Esophagus squamous epithelium (tissue), 5 donors: ENCODE data around the gene PPM1N. TPM values are rescaled to one million over a fixed set of nuclear protein-coding genes. Genes with fewer than 3 reads are reported as not detected.
A peak's percentile ranks its signal among the peaks of the same experiment; 100 is the strongest.

Experiments used
- DNase-seq: peaks from one replicate; lab custom pipeline; 2025; lab: John Stamatoyannopoulos, UW
- H3K27ac ChIP-seq, 4 donors: fragments of 200-600 bp; sonication (generic); one replicate each; pipeline ENCODE4 v1.5.1; 2016 to 2019; ENCODE audit warnings: mild to moderate bottlenecking in 1 of 4
- H3K27me3 ChIP-seq, 4 donors: fragments of 200-600 bp; sonication (generic); 1 replicate in 3 of 4; 2 replicates in 1 of 4; pipeline versions ENCODE4 v1.5.1 to v1.6.0; 2017 to 2021; ENCODE audit warnings: antibody characterized with exemption in 1 of 4
- H3K36me3 ChIP-seq, 3 donors: fragments of 200-600 bp; sonication (generic); one replicate each; pipeline ENCODE4 v1.5.1; 2016 to 2019
- H3K4me1 ChIP-seq, 3 donors: fragments of 200-600 bp; sonication (generic); one replicate each; pipeline ENCODE4 v1.5.1; 2017 to 2019
- H3K4me3 ChIP-seq, 4 donors: fragments of 200-600 bp; sonication (generic); 1 replicate in 3 of 4; 2 replicates in 1 of 4; pipeline ENCODE4 v1.5.1; 2016 to 2019; ENCODE audit warnings: mild to moderate bottlenecking in 2 of 4, moderate library complexity in 1 of 4
- H3K9me3 ChIP-seq, 3 donors: fragments of 200-600 bp; sonication (generic); one replicate each; pipeline ENCODE4 v1.5.1; 2016 to 2019
- CTCF ChIP-seq, 6 experiments: fragments of 450-650 bp in 4 of 6; fragments of 200-600 bp in 2 of 6; sonication (generic) in 2 of 6; IDR thresholded peaks; one replicate each; pipeline ENCODE4 v1.5.1; 2016 to 2019; ENCODE audit warnings: antibody characterized with exemption in 6 of 6, mild to moderate bottlenecking in 4 of 6, moderate library complexity in 4 of 6
- POLR2A ChIP-seq, 4 donors: fragments of 450-650 bp; IDR thresholded peaks; one replicate each; pipeline ENCODE4 v1.6.1; 2017; ENCODE audit warnings: antibody characterized with exemption in 4 of 4, mild to moderate bottlenecking in 4 of 4, moderate library complexity in 3 of 4
- WGBS, 2 donors: methylation state at CpG; one replicate each; pipeline ENCODE4 v1.1.5; 2018; 5-methylcytosine and 5-hydroxymethylcytosine counted together
- intact Hi-C: fragments of 100-400 bp; cut with DNase I; formaldehyde crosslinking; loops from one replicate; pipeline ENCODE4 v1.15.0; 2022
- total RNA-seq, 4 donors: library from RNA; depleted of rRNA; stranded (reverse); fragments of >200 nt; gene quantifications; one replicate each; pipeline ENCODE4 v1.1.0, GENCODE V29; 2016
- donor health status: DM: yes; HTN: yes; CAD: no.

PPM1N gene
- total RNA-seq, 4 donors from 2014 or later, result 1.8 to 6.7 (median 4.0) TPM

- peaks cover 23 to 41% (median 23%) of the 10 kb centered on the region in 3 donors for H3K4me1 ChIP-seq
- peak within 1 kb of the TSS; percentile 61 to 84 (median 78) for H3K4me3 ChIP-seq
- H3K36me3 ChIP-seq, result no peaks in the 10 kb centered on the region
- peaks cover 0 to 7% (median 0%) of the 10 kb centered on the region in 4 donors for H3K27me3 ChIP-seq
- H3K9me3 ChIP-seq, result no peaks in the 10 kb centered on the region
- intact Hi-C loops, result no loop called here
- TF ChIP-seq POLR2A (IDR thresholded peaks at IDR 0.05) (peak in 3 of 4 donors; percentile 75 to 91 (median 89)), CTCF (IDR thresholded peaks at IDR 0.05) (peak in 1 of 6 experiments; percentile 16)
- WGBS, 2 donors, result 0% methylated on average over 10 of the region's 56 CpGs
- DNase-seq, result peak; percentile 84
- peak within 1 kb of the TSS; percentile 98 to 99 (median 98) for H3K27ac ChIP-seq
Observed at GRCh38 chr19:45467456-45468158, 30.6 kb upstream of the PPM1N start, which contains the start of gene FOSB. FOSB (plus strand) TSS chr19:45467996; CDS start chr19:45468587, 591 bp downstream.

GRCh38 chr19:45468159-45468651 lies 30.0 kb upstream of the PPM1N start:
- 0 to 2% methylated on average over 9 to 19 of the region's 31 CpGs for WGBS, 2 donors
- Histone ChIP-seq H3K27me3 (peaks cover 0 to 7% (median 0%) of the 10 kb centered on the region in 4 donors), H3K9me3 (no peaks in the 10 kb centered on the region), H3K4me1 (peaks cover 23 to 41% (median 23%) of the 10 kb centered on the region in 3 donors), H3K36me3 (no peaks in the 10 kb centered on the region), H3K27ac (peak overlapping the region; percentile 98 to 99 (median 98)), H3K4me3 (peak overlapping the region; percentile 61 to 84 (median 78))
- TF ChIP-seq POLR2A (IDR thresholded peaks at IDR 0.05) (no peak), CTCF (IDR thresholded peaks at IDR 0.05) (no peak)
- DNase-seq, result no peak
- intact Hi-C loops, result no loop called here

GRCh38 chr19:45468803-45469131 lies 29.5 kb upstream of the PPM1N start:
- Histone ChIP-seq H3K4me3 (peak overlapping the region; percentile 61 to 84 (median 78)), H3K4me1 (peaks cover 23 to 41% (median 23%) of the 10 kb centered on the region in 3 donors), H3K27me3 (peaks cover 0 to 7% (median 0%) of the 10 kb centered on the region in 4 donors), H3K36me3 (no peaks in the 10 kb centered on the region), H3K9me3 (no peaks in the 10 kb centered on the region), H3K27ac (peak overlapping the region; percentile 98 to 99 (median 98))
- TF ChIP-seq CTCF (IDR thresholded peaks at IDR 0.05), result no peak
- TF ChIP-seq POLR2A (IDR thresholded peaks at IDR 0.05), result no peak
- WGBS, 2 donors, result 0 to 1% methylated on average over 14 to 15 of the region's 19 CpGs
- intact Hi-C loops, result no loop called here
- DNase-seq, result no peak

- Histone ChIP-seq H3K4me1 (peaks cover 23 to 41% (median 23%) of the 10 kb centered on the region in 3 donors), H3K4me3 (peak overlapping the region; percentile 61 to 84 (median 78)), H3K27me3 (peaks cover 0 to 7% (median 0%) of the 10 kb centered on the region in 4 donors), H3K9me3 (no peaks in the 10 kb centered on the region), H3K36me3 (no peaks in the 10 kb centered on the region), H3K27ac (peak overlapping the region; percentile 98 to 99 (median 98))
- TF ChIP-seq CTCF (IDR thresholded peaks at IDR 0.05) (no peak), POLR2A (IDR thresholded peaks at IDR 0.05) (peak in 3 of 4 donors; percentile 64 to 89 (median 72))
- DNase-seq, result peak; percentile 62
- intact Hi-C loops, result no loop called here
- 0% methylated on average over 9 to 12 of the region's 66 CpGs for WGBS, 2 donors
Observed at GRCh38 chr19:45469132-45469944, 28.9 kb upstream of the PPM1N start.
